Inflammatory macrophage (primary cell): ENCODE results near the gene DNM1.
"Not testable (repeated sequence)": the region's sequence is repeated elsewhere in the genome, so short reads cannot be mapped to it uniquely, and the experiment has no call there.

Source experiments
- DNase-seq, 2 donors: peaks; one replicate each; pipeline ENCODE4 v3.0.0-alpha.2; 2020 to 2022

DNM1 gene

DNA sequence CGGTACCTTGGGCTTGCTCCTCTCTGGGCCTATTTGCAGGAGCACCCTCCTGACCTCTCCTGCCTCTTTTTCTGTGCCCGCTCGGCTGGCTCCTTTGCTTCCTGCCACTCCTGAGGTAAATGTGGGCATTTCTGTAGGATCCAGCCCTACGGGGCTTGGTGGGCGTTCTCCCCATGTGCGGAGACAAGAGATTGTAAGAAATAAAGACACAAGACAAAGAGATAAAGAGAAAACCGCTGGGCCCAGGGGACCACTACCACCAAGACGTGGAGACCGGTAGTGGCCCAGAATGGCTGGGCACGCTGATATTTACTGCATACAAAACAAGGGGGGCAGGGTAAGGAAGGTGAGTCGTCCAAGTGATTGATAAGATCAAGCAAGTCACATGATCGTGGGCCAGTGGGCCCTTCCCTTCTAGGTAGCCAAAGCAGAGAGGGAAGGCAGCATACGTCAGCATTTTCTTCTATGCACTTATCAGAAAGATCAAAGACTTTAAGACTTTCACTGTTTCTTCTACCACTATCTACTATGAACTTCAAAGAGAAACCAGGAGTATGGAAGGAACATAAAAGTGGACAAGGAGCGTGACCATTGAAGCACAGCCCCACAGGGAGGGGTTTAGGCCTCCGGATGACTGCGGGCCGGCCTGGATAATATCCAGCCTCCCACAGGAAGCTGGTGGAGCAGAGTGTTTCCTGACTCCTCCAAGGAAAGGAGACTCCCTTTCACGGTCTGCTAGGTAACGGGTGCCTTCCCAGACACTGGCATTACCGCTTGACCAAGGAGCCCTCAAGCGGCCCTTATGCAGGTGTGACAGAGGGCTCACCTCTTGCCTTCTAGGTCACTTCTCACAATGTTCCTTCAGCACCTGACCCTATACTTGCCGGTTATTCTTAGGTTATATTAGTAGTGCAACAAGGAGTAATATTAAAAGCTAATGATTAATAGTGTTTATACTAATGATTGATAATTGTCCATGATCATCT, 76.2 kb downstream of the DNM1 start:
- not testable (repeated sequence) for DNase-seq

DNA sequence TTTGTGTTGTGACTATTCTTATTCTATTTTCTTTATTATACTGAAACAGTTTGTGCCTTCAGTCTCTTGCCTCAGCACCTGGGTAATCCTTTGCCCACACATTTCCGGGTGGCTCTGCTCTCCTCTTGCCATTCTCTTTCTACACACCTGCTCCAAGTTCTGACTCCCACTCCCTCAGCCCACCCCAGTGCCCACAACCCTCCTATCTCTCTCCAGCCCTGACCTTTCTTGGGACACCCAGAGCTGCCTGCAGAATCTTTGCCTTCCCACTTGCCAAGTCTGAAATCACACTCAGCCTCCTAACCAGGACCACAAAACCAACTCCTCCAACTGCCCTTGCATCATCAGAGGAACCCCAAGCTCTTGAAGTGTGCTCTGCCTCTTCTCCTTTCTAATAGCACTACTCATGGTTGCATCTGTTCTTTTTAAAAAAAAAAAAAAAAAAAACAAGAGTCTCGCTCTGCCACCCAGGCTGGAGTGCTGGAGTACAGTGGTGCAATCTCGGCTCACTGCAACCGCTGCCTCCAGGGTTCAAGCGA, 77.0 kb downstream of the DNM1 start:
- DNase-seq: peak; percentile 68 to 83

DNA sequence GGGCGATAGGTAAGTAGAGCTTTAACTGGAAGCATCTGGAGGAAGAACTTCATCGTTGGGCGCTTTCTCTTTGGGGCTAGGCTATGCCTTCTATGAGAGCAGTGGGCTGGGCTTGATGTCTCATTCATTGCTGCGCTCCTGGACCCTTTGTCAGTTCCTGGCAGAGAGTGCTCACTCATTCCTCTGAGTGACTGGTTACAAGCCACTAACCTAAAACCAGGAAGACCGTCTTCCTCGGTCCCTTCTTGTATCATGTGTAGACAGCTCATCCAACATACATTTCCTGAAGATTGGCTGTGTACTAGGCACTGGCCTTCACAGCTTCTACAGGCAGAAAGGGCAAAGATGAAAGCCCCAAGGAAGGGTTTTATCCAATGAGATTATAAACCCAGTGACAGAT, 79.3 kb downstream of the DNM1 start:
- DNase-seq: no peak

DNA sequence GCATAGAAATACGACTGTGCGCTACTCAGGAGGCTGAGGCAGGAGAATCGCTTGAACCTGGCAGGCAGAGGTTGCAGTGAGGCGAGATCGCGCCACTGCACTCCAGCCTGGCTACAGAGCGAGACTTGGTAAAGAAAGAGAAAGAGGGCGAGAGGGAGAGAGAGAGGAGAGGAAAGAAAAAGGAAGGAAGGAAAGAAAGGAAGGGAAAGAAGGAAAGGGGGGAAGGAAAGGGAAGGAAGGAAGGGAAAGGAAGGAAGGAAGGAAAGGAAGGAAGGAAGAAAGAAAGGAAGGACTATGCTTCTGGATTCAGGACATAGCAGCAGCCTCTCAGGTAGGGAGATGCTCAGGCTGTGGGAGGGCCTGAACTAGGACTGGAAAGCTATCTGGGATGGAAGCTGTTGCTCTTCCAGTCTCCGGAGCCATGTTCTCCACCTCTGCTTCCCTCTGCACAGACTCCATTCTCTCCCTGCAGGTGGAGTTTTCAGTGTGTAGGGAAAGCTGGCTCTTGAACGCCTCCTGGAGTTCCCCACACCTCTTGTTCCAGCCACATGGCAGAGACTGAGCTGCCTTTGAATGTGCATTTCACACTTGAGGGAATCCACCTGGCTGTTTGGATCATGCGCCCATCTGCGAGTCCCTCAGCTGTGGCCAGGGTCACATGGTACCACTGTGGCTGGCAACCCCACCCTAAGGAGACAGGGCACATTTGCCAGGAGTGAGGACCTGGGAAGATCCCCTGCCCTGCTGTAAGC, 82.0 kb downstream of the DNM1 start:
- DNase-seq: no peak

DNA sequence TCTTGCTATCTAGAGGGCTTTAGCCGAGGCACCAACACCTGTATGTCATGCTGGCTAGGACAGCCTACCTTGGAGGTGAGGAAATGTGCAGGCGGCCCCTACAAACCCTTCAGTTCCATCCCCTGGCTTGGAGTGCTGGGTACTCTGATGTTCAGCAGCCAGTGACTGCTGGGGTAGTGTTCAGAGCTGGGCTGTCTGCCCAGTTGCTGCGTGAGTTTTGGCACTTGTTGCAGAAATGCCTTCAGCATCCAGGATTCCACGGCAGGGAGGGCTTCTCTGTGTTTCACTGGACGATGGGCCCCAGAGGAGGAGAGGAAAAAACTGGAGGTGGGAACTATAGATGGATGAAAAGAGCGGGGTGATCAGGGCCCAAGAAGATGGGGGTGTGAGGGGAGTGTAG, 83.3 kb downstream of the DNM1 start:
- DNase-seq: no peak

DNA sequence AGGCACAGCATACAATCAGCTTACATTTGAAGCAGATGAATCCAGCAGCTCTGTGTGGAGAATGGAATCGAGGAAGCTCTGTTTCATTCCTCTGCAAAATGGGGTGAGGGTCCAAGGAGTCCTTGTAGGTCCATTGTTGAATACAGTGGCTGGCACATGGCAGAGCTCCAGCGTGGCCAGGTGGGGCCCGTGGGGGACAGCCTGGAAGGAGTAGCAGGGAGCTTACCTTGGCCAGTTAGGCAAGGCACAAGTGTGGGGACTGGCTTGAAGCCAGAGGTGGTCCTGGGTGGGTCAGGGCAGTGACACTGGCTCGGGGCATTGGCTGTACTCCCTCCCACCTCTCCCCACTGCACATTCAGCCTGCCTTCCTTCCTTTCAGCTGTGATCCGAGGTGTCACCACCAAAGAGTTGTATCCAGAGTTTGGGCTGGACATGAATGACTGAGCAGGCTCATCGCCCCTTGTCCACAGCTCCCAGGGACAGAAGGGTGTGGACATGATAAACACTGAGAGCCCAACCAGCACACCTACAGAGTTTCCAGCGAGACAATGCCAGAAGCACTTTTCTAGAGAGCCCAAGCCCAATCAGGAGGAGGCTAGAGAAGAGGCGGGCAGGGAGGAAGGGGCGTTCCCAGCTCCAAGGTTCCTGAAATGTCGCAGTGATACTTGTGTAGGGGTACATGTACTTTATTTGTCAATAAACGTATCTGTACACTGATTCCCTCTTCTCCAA, 85.3 kb downstream of the DNM1 start:
- DNase-seq: no peak

DNA sequence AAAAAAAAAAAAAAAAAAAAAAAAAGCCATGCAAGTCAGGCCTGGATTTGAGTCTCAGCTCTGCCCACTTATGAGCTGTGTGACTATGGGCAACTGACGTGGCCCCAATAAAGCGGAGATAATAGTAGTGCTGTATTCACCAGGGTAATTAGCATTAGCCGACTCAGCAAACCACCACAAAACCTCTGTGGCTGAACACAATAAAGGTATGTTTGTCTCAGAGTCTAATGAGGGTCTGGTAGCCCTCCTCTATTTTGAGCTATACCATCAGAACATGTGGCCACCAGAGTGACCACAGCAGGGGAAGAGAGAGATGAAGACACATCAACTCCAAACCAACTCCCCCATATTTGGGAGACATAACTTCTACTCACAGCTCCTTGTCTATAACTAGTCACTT, 88.8 kb downstream of the DNM1 start:
- no peak for DNase-seq

DNA sequence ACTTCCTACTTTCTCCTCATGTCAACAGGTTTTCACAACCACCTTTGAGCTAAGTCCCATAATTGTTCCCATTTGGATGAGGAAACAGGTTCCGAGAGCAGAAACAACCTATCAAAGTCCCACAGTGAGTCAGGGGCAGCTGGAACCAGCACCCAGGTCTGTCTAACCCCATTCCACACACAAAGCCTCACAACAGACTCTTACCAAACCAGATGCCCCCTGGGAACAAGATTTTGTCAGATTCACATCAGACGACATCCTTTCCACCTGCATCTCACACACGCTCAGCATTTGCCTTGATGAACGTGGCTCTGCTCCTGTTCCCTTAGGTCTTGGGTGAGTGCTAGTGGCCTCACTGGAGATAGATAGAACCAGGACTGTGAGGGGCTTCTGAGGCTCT, 89.9 kb downstream of the DNM1 start:
- DNase-seq: no peak

DNA sequence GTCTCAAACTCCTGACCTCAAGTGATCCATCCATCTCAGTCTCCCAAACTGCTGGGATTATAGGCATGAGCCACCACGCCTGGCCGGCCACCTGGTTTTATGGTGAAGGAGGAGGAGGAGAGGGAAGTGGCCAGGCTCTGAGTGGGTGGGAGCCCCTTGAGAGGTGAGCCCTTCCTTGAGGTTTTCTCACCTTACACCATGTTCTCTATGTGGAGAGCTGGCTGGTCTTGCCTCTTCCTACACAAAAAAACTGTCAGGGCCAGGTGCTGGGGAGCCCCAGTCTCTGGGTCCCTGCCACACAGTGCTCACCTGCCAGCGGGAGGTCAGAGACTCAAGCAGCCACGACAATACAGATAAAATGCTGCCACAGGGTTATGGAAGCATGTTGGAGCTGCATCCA, 91.0 kb downstream of the DNM1 start:
- DNase-seq: no peak

DNA sequence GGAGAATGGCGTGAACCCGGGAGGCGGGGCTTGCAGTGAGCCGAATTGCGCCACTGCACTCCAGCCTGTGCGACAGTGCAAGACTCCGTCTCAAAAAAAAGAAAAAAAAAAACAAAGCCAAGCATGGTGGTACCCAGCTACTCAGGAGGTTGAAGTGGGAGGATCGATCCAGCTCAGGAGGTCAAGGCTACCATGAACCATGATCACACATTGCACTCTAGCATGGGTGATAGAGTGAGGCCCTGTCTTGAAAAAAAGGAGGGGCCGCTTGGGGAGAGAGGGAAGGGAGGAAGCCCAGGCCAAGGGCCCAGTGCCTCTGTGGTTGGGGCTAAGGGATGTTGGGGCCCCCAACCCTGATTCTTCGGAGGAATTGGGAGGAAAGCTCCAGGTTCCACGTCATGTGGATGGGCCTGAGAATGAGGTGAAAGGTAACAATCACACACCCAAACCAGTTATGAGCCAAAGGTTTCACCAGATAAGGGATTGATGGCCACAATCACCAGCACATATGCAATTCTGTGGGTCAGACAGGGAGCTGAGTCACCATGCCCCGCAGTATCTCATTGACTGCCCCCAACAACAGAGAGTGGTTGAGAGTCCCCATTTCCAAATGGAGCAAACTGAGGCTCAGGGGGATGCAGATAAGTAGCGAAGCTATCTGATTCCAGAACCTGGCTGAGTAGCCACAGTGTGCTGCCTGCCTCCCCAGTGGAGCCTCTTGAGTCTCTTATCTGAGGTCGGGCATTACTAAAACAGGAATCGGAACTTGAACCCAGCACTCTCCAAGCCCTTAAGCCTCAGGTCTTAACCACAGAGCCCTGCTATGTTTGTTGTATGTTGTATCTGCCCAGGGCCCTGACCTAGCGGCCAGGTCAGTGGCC, 93.4 kb downstream of the DNM1 start:
- DNase-seq: no peak

DNA sequence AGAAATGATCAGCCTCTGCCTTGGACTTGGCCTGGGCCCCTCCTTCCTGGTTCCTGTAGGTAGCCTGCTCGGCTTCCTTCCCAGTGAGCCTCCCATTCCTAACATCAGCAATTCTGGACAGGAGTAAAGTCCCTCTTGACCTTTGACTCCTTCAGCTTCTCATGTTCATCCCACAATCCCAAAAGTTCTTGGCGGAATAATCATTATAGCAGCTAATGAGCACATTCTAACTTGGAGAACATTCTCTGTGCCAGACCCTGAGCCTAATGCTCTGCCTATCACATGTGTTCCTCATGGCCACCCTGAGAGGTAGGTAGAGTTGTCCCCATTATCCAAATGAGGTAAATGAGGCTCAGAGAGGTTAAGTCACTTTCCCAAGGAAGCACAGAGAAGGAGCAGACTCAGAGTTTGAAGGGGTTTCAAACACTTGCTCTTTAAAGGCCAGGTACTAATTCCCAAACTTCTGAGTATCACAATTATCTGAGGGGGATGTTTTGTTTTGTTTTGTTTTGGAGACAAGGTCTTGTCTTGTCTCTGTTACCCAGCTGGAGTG, 94.1 kb downstream of the DNM1 start:
- no peak for DNase-seq

DNA sequence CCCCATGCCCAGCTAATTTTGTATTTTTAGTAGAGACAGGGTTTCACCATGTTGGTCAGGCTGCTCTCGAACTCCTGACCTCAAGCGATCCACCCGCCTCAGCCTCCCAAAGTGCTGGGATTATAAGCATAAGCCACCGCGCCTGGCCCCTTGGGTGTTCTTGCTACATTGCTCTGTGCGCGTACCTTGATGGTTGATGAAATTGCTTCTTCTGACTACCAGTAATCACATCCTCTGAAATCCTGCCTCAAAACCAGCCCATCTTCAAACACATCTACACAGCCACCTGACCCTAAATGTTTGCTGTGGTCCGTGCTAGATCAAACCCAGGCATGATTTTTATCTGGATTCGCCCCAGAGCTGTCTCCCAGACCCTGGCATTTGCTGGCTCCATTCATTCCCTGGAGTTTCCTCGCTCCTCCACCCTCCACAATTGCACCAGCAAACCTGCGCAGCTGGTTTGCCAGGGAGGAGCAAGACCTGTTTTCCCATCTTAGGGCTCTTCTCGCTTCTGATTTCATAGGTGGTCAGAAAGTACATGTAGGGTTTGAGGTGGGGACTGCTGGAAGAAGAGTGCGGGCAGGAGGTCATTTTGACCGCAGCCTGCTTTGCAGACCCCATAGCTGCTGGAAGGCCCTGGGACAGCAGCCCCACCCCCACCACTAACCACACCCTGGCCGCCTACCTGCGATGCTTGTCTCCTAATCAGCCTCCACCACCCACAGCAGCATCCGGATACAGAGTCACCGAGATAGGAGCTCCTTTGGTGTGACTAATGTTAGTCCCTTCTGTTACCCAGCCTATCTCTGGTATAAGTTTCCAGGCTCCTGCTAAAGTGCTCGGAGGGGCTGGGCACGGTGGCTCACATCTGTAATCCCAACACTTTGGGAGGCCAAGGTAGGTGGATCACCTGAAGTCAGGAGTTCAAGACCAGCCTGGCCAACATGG, 95.6 kb downstream of the DNM1 start:
- no peak for DNase-seq

DNA sequence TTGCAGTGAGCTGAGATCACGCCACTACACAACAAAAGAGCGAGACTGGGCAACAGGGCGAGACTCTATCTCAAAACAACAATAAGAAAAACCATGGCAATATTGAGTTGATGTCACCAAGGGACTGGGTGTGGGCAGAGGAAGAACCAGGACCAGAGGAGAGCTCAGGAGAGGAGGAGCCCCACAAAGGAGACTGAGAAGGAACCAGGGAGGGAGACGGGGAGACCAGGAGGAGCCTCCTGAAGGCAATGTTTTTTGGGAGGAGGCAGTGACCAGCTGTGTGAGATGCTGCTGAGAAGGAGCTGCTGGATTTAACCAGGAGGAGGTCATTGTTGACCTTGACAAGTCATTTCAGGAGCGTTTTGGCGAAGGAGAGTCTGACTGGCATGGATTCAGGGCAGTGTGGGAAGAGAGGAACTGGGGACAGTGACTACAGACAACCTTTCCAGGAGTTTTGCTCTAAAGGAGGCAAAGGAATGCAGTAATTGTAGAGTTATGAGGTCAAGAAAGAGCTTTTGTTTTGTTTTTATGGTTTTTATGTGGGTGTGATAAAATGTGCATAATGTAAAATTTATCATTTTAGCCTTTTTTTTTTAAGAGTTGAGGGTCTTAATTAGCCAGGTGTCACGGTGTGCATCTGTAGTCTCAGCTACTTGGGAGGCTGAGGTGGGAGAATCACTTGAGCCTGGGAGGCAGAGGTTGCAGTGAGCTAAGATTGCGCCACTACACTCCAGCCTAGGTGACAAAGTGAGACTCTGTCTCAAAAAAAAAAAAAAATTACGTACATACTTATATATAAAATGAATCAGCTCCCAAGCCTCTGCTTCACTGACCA, 101.2 kb downstream of the DNM1 start:
- no peak for DNase-seq
